DMS53 treated with DMSO at 0.1 percent for 48 hours (cell line): ENCODE data around the gene ARSJ.
A peak's percentile ranks its signal among the peaks of the same experiment; 100 is the strongest.

Experiments used
- DNase-seq: peaks from one replicate; lab custom pipeline; 2025; ENCODE audit not compliant: unreplicated experiment; lab: John Stamatoyannopoulos, UW

Gene ARSJ

GRCh38 chr4:113905301-113905700 is 74.1 kb downstream of the ARSJ start:
- no peak for DNase-seq

GRCh38 chr4:113904877-113905276 is 74.6 kb downstream of the ARSJ start:
- DNase-seq: no peak

- peak; percentile 83 for DNase-seq
Observed at GRCh38 chr4:113901994-113902787, 77.3 kb downstream of the ARSJ start.

GRCh38 chr4:113899271-113900070 is 80.0 kb downstream of the ARSJ start:
- no peak for DNase-seq

- no peak for DNase-seq
Observed at GRCh38 chr4:113893546-113893945, 85.9 kb downstream of the ARSJ start.

- DNase-seq: no peak
Observed at GRCh38 chr4:113888006-113888405, 91.4 kb downstream of the ARSJ start.

- no peak for DNase-seq
Observed at GRCh38 chr4:113885291-113885690, 94.2 kb downstream of the ARSJ start.

- no peak for DNase-seq
Observed at GRCh38 chr4:113884655-113885054, 94.8 kb downstream of the ARSJ start.

- no peak for DNase-seq
Observed at GRCh38 chr4:113882668-113883067, 96.8 kb downstream of the ARSJ start.

GRCh38 chr4:113881256-113881655 is 98.2 kb downstream of the ARSJ start:
- DNase-seq: no peak

- DNase-seq: no peak
Observed at GRCh38 chr4:113880240-113881028, 99.0 kb downstream of the ARSJ start.

GRCh38 chr4:113878668-113879067 is 100.8 kb downstream of the ARSJ start:
- DNase-seq: no peak

- no peak for DNase-seq
Observed at GRCh38 chr4:113874480-113874879, 105.0 kb downstream of the ARSJ start.

GRCh38 chr4:113873508-113873907 is 105.9 kb downstream of the ARSJ start:
- DNase-seq: no peak

- DNase-seq: no peak
Observed at GRCh38 chr4:113872426-113873260, 106.8 kb downstream of the ARSJ start.

- DNase-seq: no peak
Observed at GRCh38 chr4:113871080-113871479, 108.4 kb downstream of the ARSJ start.

GRCh38 chr4:113869743-113870375 is 109.6 kb downstream of the ARSJ start:
- peak; percentile 40 for DNase-seq

GRCh38 chr4:113866611-113867010 is 112.8 kb downstream of the ARSJ start:
- DNase-seq: no peak

- no peak for DNase-seq
Observed at GRCh38 chr4:113858924-113859323, 120.5 kb downstream of the ARSJ start.

GRCh38 chr4:113851816-113852215 is 127.6 kb downstream of the ARSJ start:
- DNase-seq: no peak
